Ascending aorta (tissue), 2 donors: ENCODE data around the gene TPCN2. TPM values are rescaled to one million over a fixed set of nuclear protein-coding genes. Genes with fewer than 3 reads are reported as not detected.
A peak's percentile ranks its signal among the peaks of the same experiment; 100 is the strongest.
"Not testable (repeated sequence)": the region's sequence is repeated elsewhere in the genome, so short reads cannot be mapped to it uniquely, and the experiment has no call there.

ENCODE experiments used
- DNase-seq, 2 donors: peaks; one replicate each; pipeline ENCODE4 v3.0.0-alpha.2; 2019; ENCODE audit warnings: low spot score in 2 of 2
- H3K27ac ChIP-seq, 2 donors: fragments of 200-600 bp; sonication (generic); one replicate each; pipeline ENCODE4 v1.5.1; 2016 to 2017; ENCODE audit warnings: mild to moderate bottlenecking in 1 of 2
- H3K27me3 ChIP-seq: fragments of 200-600 bp; sonication (generic); one replicate; pipeline ENCODE4 v1.5.1; 2017
- H3K36me3 ChIP-seq, 2 donors: fragments of 200-600 bp; sonication (generic); one replicate each; pipeline ENCODE4 v1.5.1; 2016
- H3K4me1 ChIP-seq, 2 donors: fragments of 200-600 bp; sonication (generic); one replicate each; pipeline ENCODE4 v1.5.1; 2016 to 2017; ENCODE audit warnings: mild to moderate bottlenecking in 1 of 2
- H3K4me3 ChIP-seq, 2 donors: fragments of 200-600 bp; sonication (generic); one replicate each; pipeline ENCODE4 v1.5.1; 2016 to 2017; ENCODE audit warnings: mild to moderate bottlenecking in 1 of 2
- H3K9me3 ChIP-seq, 2 donors: fragments of 200-600 bp; sonication (generic); one replicate each; pipeline ENCODE4 v1.5.1; 2016
- CTCF ChIP-seq, 3 experiments: fragments of 200-600 bp in 2 of 3; fragments of 450-650 bp in 1 of 3; sonication (generic) in 2 of 3; IDR thresholded peaks; one replicate each; pipeline ENCODE4 v1.5.1; 2016 to 2019; ENCODE audit warnings: antibody characterized with exemption in 3 of 3, mild to moderate bottlenecking in 1 of 3, moderate library complexity in 1 of 3
- intact Hi-C: fragments of 100-400 bp; cut with DNase I; formaldehyde crosslinking; loops from one replicate; pipeline ENCODE4 v1.15.1; 2023
- total RNA-seq: library from RNA; depleted of rRNA; stranded (reverse); fragments of >200 nt; gene quantifications from one replicate; pipeline ENCODE4 v1.1.0, GENCODE V29; 2016

Gene TPCN2
- total RNA-seq, 1 donor from 2014 or later: 24.9 TPM

- no peak overlapping the region for H3K4me3 ChIP-seq
- H3K4me1 ChIP-seq: peaks cover 0 to 8% of the 10 kb centered on the region in 2 donors
- no peaks in the 10 kb centered on the region for H3K27me3 ChIP-seq
- intact Hi-C loops: no loop called here
- no peaks in the 10 kb centered on the region for H3K9me3 ChIP-seq
- no peak for DNase-seq
- TF ChIP-seq CTCF (IDR thresholded peaks at IDR 0.05): no peak
- H3K36me3 ChIP-seq: peaks cover 48 to 49% of the 10 kb centered on the region in 2 donors
- no peak overlapping the region for H3K27ac ChIP-seq
Measured at GRCh38 chr11:69071956-69072355, 23.2 kb downstream of the TPCN2 start.

- H3K27ac ChIP-seq: peak overlapping the region in 1 of 2 donors; percentile 62
- no peak overlapping the region for H3K4me3 ChIP-seq
- no peak for DNase-seq
- intact Hi-C loops: no loop called here
- H3K36me3 ChIP-seq: peaks cover 45 to 53% of the 10 kb centered on the region in 2 donors
- peaks cover 0 to 8% of the 10 kb centered on the region in 2 donors for H3K4me1 ChIP-seq
- no peaks in the 10 kb centered on the region for H3K9me3 ChIP-seq
- no peaks in the 10 kb centered on the region for H3K27me3 ChIP-seq
- no peak for TF ChIP-seq CTCF (IDR thresholded peaks at IDR 0.05)
Measured at GRCh38 chr11:69073469-69073868, 24.7 kb downstream of the TPCN2 start.

DNA sequence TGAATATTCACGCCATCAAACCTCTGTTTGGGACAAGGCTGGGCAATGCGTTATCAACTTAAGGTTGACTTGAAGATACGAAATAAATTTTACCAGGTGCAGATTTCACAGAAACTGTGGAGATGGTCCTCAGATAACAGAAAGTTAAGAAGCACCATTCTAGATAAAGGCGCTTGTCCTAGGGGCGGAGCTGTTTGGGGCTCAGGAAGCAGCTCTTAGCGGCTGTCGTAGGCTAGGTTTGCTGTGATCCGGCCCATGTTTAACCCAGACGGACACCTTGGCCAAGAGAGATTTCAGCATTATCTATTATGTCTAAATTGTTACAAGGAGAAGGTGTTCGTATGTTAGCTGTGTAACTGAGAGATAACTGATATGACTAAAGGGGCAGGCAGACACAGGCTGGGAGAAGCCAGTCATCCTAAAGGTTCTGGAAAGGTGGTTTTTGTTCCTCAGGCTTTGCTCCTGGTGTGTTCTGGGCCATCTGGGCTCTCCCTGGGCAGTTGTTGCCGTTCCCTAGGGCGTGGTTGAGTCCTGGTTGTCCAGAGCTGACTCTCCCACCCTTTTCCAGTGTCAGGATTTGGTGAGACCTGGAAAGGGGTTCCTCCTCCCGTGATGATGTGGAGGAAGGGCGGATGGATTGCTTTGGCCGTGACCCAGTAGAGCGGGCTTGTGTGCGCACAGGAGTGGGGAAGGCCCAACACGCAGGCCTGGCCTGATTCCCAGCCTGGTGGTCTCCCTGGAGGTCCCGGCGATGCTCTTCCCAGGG lies 25.8 kb downstream of the TPCN2 start:
- no peak for DNase-seq
- no peaks in the 10 kb centered on the region for H3K27me3 ChIP-seq
- H3K9me3 ChIP-seq: no peaks in the 10 kb centered on the region
- peaks cover 56 to 64% of the 10 kb centered on the region in 2 donors for H3K36me3 ChIP-seq
- H3K4me1 ChIP-seq: peaks cover 0 to 8% of the 10 kb centered on the region in 2 donors
- H3K27ac ChIP-seq: peak overlapping the region; percentile 5 to 62
- H3K4me3 ChIP-seq: no peak overlapping the region
- intact Hi-C loops: loop anchor here (2.0 kb wide), 1 partner anchor 62 kb away; the partner anchor contains the start of gene MRGPRF
- no peak for TF ChIP-seq CTCF (IDR thresholded peaks at IDR 0.05)

DNA sequence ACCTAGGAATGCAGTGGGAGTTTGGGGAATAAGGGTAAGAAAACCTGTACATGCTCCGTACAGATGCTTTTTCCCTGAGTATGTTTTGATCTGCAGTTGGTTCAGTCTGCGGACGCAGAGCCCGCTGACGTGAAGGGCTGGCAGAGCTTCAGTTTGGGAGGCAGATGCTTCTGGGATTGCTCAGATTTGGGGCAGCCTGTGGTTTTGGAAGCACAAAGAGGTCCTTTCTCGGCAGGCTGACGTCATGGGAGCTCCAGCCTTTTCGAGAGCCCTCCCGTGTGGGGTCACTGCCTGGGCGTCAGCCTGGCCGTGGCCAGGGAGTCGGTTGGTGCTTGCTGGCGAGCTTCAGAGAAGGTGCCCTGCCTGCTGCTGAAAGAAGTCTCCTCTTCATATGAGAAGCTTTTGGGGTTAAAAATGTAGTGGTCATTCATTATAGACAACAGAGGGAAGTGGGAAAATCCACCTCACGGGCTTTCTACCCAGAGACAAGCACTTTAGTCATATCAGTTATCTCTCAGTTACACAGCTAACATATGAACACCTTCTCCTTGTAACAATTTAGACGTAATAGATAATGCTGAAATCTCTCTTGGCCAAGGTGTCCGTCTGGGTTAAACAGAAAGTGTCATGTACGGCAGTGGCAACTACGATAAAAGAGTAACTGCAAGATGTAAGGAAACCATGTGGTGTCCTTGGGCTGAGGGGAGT lies 26.8 kb downstream of the TPCN2 start:
- Histone ChIP-seq H3K27ac (peak overlapping the region; percentile 21 to 62), H3K4me1 (peaks cover 0 to 8% of the 10 kb centered on the region in 2 donors), H3K4me3 (no peak overlapping the region), H3K36me3 (peaks cover 58 to 66% of the 10 kb centered on the region in 2 donors), H3K9me3 (no peaks in the 10 kb centered on the region), H3K27me3 (no peaks in the 10 kb centered on the region)
- peak; percentile 24 to 94 for DNase-seq
- no peak for TF ChIP-seq CTCF (IDR thresholded peaks at IDR 0.05)
- intact Hi-C loops: loop anchor here (2.0 kb wide), 1 partner anchor 63 kb away; the partner anchor contains the start of gene MRGPRF

DNA sequence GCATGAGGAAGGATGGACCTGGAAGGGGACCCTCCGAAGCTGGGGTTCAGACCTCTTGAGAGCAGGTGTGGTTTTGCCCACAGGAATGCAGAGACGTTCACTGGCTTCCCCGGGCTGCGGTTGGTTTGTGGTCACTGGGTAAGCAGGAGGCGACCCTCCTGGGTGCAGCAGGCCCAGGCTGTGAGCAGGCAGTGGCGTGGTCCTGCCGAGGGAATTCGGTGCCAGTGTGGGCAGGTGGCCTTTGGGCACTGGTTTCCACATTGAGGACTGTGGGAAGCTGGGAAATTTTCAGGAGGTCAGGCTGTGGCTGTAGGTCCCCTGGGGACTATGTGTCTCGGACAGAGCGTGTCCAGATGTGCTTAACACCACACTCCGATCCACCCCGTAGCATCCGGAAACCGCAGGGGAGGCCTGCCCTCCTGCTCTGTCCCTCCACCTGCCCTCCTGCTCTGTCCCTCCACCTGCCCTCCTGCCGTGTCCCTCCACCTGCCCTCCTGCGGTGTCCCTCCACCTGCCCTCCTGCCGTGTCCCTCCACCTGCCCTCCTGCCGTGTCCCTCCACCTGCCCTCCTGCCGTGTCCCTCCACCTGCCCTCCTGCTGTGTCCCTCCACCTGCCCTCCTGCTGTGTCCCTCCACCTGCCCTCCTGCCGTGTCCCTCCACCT lies 27.5 kb downstream of the TPCN2 start:
- H3K27me3 ChIP-seq: no peaks in the 10 kb centered on the region
- no peaks in the 10 kb centered on the region for H3K9me3 ChIP-seq
- H3K36me3 ChIP-seq: peaks cover 58 to 68% of the 10 kb centered on the region in 2 donors
- intact Hi-C loops: no loop called here
- peak overlapping the region; percentile 21 to 60 for H3K27ac ChIP-seq
- no peak overlapping the region for H3K4me3 ChIP-seq
- peaks cover 0 to 8% of the 10 kb centered on the region in 2 donors for H3K4me1 ChIP-seq
- DNase-seq: no peak
- no peak for TF ChIP-seq CTCF (IDR thresholded peaks at IDR 0.05)

- H3K4me1 ChIP-seq, H3K9me3 ChIP-seq, DNase-seq, intact Hi-C loops, H3K27me3 ChIP-seq, H3K27ac ChIP-seq, H3K4me3 ChIP-seq: not testable (repeated sequence)
- peaks cover 53 to 68% of the 10 kb centered on the region in 2 donors for H3K36me3 ChIP-seq
Measured at GRCh38 chr11:69076977-69077376, 28.2 kb downstream of the TPCN2 start.
